ENCODE data around the gene LIMK1.
A peak's percentile ranks its signal among the peaks of the same experiment; 100 is the strongest.

LIMK1 gene

DNA sequence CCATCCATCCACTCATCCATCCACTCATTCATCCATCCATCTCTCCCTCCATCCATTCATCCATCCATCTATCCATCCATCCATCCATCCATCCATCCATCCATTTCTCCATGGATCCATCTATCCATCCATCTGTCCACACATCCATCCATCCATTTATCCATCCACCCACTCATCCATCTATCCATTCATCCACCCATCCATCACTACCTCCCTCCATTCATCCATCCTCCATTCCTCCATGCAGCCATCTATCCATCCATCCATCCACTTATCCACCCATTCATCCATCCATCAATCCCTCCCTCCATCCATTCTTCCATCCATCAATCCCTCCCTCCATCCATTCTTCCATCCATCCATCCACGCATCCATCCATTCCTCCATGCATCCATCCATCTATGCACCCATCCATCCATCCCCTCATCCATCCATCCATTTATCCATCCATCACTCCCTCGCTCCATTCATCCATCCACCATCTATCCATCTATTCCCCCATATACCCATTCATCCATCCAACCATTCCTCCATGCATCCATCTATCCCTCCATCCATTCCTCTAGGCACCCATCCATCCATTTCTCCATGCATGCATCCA, 34.5 kb upstream of the LIMK1 start:
- no peak for TF ChIP-seq GATA1 (IDR thresholded peaks at IDR 0.05; ENCODE audit: low read depth, low read length)
- TF ChIP-seq POLR2A (IDR thresholded peaks at IDR 0.05; ENCODE audit: low read length) = no peak

DNA sequence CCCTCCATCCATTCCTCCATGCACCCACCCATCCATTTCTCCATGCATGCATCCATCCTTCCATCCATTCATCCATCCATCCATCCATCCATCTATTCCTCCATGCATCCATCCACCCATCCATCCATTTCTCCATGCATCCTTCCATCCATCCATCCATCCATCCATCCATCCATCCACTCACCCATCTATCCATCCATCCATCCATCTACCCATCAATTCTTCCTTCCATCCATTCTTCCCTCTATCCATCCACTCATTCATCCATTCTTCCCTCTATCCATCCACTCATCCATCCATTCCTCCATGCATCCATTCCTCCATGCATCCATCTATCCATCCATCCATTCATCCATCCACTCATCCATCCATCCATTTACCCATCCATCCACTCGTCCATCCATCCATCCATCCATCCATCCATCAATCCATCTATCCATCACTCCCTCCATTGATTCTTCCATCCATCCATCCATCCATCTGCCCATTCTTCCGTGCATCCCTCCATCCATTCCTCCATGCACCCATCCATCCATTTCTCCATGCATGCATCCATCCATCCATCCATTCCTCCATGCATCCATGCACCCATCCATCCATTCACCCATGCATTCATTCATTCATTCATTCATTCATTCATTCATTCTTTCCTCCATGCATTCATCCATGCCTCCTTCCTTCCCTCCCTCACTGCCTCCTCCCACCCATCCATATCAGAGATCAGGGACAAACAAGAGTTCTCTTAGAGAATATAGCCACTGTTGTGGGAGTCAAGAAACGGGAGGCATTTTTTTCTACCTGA, 33.4 kb upstream of the LIMK1 start:
- DNase-seq = no peak
- TF ChIP-seq POLR2A (IDR thresholded peaks at IDR 0.05; ENCODE audit: low read length) = no peak

More for the DNA sequence above, 34.5 kb upstream of the LIMK1 start:
- DNase-seq = no peak

DNA sequence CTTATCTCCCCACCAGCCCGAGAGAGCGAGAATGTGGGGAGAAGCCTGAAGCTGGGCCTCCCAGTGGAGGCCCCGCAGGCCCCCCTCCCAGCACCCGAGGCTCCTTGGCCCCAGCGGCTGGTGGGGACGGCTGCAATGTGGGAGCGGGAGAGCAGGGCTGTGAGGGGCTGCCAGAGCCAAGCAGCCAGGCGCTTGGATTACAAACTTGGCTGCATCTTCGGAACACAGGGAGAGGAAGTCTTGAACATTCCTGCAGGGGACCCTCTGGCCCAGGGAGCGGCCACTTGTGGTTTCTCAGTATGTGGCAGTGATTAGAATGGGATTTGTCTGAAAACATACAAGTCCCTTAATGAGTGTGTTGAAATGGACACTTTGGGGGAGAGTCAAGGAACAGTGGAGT, 32.4 kb upstream of the LIMK1 start:
- TF ChIP-seq GATA1 (IDR thresholded peaks at IDR 0.05; ENCODE audit: low read depth, low read length) = no peak
- no peak for TF ChIP-seq POLR2A (IDR thresholded peaks at IDR 0.05; ENCODE audit: low read length)
- DNase-seq = no peak

DNA sequence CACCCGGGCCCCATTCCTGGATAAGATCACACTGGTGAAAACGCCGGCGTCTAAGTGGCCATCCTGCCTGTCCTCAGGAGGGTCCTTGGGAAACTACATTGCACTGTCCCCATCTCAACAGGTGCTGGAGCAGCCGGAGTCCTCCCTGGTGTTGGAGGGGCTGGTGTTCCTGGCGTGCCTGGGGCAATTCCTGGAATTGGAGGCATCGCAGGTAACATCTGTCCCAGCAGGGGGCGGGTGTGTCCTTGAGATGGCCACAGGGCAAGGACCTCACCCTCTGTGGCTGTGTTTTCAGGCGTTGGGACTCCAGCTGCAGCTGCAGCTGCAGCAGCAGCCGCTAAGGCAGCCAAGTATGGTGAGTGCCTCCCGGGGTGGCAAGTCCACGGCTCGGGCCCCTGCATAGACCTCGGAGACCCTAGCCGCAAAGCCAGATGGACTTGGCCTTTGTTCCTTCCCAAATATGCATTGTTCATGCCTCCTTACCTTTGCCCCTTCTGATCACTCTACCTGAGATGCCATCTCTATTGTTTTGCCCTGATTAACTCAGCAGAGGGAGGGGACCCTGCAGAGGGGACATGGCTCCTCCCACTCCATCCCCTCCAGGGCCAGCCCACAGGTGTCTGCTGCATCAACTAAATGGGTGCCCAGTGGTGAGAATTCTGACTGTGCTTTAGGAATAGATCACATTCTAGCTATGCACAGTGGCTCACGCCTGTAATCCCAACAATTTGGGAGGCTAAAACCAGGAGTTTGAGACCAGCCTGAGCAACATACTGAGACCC, 31.8 kb upstream of the LIMK1 start:
- TF ChIP-seq POLR2A (IDR thresholded peaks at IDR 0.05; ENCODE audit: low read length) (no peak), GATA1 (IDR thresholded peaks at IDR 0.05; ENCODE audit: low read depth, low read length) (no peak)
- peak; percentile 18 to 39 for DNase-seq

DNA sequence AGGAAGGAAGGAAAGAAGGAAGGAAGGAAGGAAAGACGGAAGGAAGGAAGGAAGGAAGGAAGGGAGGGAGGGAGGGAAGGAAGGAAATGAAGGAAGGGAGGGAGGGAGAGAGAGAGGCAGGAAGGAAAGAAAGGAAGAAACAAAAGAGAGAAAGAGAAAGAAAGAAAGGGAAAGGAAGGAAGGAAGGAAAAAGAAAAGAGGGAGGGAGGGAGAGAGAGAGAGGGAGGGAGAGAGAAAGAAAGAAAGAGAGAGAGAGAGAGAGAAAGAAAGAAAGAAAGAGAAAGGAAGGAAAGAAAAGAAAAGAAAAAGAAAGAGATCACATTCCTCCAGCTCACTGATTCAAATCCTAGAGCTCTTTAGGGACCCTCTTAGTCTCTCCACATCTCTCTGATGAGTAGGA, 31.0 kb upstream of the LIMK1 start:
- no peak for TF ChIP-seq GATA1 (IDR thresholded peaks at IDR 0.05; ENCODE audit: low read depth, low read length)
- TF ChIP-seq POLR2A (IDR thresholded peaks at IDR 0.05; ENCODE audit: low read length) = no peak
- DNase-seq = no peak

DNA sequence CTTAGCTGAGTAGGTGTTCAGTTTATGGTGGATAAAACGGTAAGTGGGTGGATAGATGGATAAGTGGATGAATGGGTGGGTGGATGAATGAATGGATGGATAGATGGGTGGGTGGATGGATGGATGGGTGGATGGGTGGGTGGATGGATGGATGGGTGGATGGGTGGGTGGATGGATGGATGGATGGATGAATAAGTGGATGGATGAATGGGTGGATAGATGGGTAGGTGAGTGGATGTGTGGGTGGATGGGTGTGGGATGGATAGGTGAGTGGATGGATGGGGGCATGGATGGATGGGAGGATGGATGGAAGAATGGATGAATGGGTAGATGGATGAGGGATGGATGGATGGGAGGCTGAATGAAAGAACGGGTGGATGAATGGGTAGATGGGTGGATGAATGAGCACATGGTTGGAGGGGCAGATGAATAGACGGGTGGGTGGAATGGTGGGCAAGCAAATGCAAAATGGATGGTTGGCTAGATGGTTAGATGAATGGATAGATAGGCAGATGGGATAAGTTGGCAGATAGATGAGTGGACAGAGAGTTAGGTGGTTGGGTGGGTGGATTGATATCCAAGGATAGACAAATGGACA, 29.9 kb upstream of the LIMK1 start:
- no peak for TF ChIP-seq POLR2A (IDR thresholded peaks at IDR 0.05; ENCODE audit: low read length)
- TF ChIP-seq GATA1 (IDR thresholded peaks at IDR 0.05; ENCODE audit: low read depth, low read length) = no peak
- no peak for DNase-seq

DNA sequence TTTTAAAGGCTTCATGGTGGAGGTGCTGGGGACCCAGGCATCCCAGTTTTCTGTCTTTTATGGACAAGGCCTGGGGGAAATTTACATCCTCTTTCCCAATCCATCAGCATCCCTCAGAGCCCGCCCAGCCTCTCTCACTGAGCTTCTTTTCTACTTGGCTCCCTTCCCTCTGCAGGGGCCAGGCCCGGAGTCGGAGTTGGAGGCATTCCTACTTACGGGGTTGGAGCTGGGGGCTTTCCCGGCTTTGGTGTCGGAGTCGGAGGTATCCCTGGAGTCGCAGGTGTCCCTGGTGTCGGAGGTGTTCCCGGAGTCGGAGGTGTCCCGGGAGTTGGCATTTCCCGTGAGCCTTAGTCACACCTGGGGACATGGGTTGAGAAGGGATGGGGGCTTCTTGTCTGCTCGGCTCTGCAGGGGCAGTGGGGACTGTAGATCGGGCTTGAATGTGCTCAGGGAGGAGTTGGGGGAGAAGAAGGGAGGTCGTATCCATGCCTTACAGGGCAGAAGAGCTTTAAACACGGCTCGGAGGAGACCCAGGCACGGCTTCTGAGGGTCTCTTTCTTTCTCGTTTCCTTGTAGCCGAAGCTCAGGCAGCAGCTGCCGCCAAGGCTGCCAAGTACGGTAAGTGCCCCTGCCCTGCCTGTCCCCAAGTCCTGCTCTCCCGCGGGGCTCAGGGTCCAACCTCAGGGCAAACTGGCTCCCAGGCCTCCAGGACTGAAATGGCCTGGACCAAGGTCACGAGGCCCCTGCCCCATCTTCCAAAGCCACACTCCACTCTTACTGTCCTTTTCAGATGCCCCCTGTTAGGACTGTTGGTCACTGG, 27.3 kb upstream of the LIMK1 start:
- no peak for TF ChIP-seq POLR2A (IDR thresholded peaks at IDR 0.05; ENCODE audit: low read length)
- no peak for TF ChIP-seq GATA1 (IDR thresholded peaks at IDR 0.05; ENCODE audit: low read depth, low read length)
- DNase-seq = no peak

DNA sequence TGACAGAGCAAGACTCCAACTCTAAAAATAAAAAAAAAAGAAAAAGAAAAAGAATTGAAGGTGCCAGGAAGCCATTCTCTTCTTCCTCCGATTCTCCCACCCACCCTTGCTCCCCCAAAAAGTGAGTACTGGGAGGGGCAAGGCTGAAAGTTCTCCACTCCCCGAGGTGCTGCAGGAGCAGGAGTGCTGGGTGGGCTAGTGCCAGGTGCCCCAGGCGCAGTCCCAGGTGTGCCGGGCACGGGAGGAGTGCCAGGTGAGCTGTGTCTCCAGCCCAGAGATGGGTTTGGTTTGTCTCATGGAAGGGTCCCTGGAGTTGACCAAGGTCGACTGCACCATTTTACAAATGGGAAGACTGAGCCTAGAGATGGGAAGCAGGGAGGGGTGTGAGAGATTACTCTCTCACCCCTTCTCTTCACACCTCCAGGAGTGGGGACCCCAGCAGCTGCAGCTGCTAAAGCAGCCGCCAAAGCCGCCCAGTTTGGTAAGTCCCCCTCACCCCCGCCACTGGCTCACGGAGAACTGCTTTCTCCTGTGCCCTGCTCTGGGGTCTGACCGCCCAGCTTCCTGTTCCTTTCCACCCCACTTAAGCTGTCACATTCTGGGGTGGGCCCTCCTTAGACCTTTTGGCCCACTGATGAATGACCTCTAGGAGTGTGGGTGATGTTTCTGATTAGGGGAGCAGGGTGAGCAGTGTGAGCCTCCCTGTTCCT, 26.2 kb upstream of the LIMK1 start:
- TF ChIP-seq POLR2A (IDR thresholded peaks at IDR 0.05; ENCODE audit: low read length) (no peak), GATA1 (IDR thresholded peaks at IDR 0.05; ENCODE audit: low read depth, low read length) (no peak)
- DNase-seq = no peak

DNA sequence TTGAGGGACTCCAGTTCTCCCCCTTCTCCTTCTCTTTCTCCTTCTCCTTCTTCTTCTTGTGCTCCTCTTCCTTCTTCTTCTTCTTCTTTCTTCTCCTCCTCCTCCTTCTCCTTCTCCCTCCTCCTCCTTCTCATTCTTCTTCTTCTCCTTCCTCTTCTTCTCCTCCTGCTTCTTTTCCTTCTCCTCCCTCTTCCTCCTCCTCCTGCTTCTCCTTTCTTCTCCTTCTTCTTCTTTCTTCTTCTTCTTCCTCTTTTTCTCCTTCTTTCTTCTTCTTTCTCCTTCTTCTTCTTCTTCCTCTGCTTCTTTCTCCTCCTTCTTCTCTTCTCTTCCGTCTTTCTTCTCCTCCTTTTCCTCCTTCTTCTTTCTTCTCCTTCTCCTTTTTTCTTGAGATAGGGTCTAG, 25.6 kb upstream of the LIMK1 start:
- TF ChIP-seq GATA1 (IDR thresholded peaks at IDR 0.05; ENCODE audit: low read depth, low read length) (no peak), POLR2A (IDR thresholded peaks at IDR 0.05; ENCODE audit: low read length) (no peak)

DNA sequence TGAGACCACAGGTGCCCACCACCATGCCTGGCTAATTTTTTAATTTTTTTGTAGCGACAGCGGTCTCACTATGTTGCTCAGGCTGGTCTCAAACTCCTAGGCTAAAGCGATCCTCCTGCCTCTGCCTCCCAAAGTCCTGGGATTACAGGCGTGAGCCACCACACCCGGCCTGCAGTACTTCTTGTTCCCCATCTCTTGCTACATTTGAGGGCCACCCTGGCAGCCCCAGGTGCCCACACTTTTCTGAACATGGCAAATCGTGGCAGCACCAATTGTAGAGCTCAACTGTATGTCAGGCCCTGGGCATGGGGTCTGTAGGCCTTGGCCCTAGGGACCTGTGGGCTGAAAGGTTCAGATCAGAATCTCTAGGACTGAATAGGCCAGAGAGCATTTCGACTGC, 25.1 kb upstream of the LIMK1 start:
- no peak for DNase-seq

More for the DNA sequence above, 25.6 kb upstream of the LIMK1 start:
- DNase-seq = no peak

DNA sequence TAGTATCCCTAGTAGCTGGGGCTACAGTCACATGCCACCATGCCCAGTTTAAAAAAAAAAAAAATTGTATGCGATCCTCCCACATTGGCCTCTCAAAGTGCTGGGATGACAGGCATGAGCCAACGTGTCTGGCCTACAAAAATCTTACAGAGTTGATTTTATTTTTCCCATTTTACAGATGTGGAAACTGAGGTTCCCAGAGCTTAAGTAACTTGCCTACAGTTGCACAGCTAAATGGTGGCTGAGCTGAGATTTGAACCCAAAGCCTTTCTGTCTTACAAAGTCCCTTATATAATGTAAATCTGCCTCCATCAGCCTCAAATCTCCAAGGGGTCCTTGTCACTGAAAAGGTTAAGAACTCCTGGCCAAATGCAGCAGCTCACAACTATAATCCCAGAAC, 24.6 kb upstream of the LIMK1 start:
- TF ChIP-seq POLR2A (IDR thresholded peaks at IDR 0.05; ENCODE audit: low read length) (no peak), GATA1 (IDR thresholded peaks at IDR 0.05; ENCODE audit: low read depth, low read length) (no peak)
- no peak for DNase-seq

More for the DNA sequence above, 25.1 kb upstream of the LIMK1 start:
- TF ChIP-seq GATA1 (IDR thresholded peaks at IDR 0.05; ENCODE audit: low read depth, low read length) (no peak), POLR2A (IDR thresholded peaks at IDR 0.05; ENCODE audit: low read length) (no peak)

DNA sequence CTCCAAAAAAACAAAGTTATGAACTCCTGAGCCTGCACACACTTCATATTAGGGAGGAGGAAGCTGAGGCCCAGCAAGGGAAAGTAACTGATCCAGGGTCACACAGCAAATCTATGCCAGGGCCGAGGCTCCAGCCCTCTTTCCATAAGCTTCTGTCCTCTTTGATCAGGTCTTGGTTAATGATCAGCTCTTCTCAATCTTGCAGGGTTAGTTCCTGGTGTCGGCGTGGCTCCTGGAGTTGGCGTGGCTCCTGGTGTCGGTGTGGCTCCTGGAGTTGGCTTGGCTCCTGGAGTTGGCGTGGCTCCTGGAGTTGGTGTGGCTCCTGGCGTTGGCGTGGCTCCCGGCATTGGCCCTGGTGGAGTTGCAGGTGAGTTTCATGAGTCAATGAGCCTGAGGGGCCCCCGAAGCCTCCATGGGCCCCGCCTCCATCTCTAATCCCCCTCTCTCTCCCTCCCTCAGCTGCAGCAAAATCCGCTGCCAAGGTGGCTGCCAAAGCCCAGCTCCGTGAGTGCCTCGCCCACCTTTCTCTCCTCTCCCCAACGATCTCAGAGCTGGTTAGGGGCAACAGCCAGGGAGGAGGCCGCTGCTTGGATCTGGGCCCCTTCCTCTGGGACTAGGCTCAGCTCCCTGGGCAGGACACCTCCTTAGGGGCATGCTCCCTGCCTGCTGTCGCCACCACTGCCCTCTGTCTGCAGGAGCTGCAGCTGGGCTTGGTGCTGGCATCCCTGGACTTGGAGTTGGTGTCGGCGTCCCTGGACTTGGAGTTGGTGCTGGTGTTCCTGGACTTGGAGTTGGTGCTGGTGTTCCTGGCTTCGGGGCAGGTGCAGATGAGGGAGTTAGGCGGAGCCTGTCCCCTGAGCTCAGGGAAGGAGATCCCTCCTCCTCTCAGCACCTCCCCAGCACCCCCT, 23.7 kb upstream of the LIMK1 start:
- no peak for DNase-seq

More for the DNA sequence above, 23.7 kb upstream of the LIMK1 start:
- TF ChIP-seq GATA1 (IDR thresholded peaks at IDR 0.05; ENCODE audit: low read depth, low read length) (no peak), POLR2A (IDR thresholded peaks at IDR 0.05; ENCODE audit: low read length) (no peak)
